ENCODE measurements around the gene IFT57. TPM values are rescaled to one million over a fixed set of nuclear protein-coding genes. Genes with fewer than 3 reads are reported as not detected.

The IFT57 gene
- total RNA-seq, 1 experiment from 2014 or later = 40.5 TPM

GRCh38 chr3:108234387-108234957 lies 12.2 kb upstream of the IFT57 start:
- H3K27ac ChIP-seq = no peak overlapping the region

GRCh38 chr3:108228286-108228685 lies 6.1 kb upstream of the IFT57 start:
- H3K27me3 ChIP-seq (replicated peaks) = no peaks in the 10 kb centered on the region
- H3K4me3 ChIP-seq = no peak overlapping the region
- no peaks in the 10 kb centered on the region for H3K9me3 ChIP-seq (replicated peaks)
- 0 out of 2 replicates have a peak, but pooled peaks cover 3% of the 10 kb centered on the region for H3K4me1 ChIP-seq (replicated peaks)
- no peak for DNase-seq (ENCODE audit: low read depth in 1 of 2, low spot score in 2 of 2)
- H3K27ac ChIP-seq = no peak overlapping the region
- H3K36me3 ChIP-seq = no peaks in the 10 kb centered on the region

More at GRCh38 chr3:108234387-108234957, 12.2 kb upstream of the IFT57 start:
- no peaks in the 10 kb centered on the region for H3K27me3 ChIP-seq (replicated peaks)
- H3K9me3 ChIP-seq (replicated peaks) = no peaks in the 10 kb centered on the region
- no peak for DNase-seq (ENCODE audit: low read depth in 1 of 2, low spot score in 2 of 2)
- H3K4me3 ChIP-seq = no peak overlapping the region
- no peaks in the 10 kb centered on the region for H3K4me1 ChIP-seq (replicated peaks)
- H3K36me3 ChIP-seq = no peaks in the 10 kb centered on the region

DNA sequence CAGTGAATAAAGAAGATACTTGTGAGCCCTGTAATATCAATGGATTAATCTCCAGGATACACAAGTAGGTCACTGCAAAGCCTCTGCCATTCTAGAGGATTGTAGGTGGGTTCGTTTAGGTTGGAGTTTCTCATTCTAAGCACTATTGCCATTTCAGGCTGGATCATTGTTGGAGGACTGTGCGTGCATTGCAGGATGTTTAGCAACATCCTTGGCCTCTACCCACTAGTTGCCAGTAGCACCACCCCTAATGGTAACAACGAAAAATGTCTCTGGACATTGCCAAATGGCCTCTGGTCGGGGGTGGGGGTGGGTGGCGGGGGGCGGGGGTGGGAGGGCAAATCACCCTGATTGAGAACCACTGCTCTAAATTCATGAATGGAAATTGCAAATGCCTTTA lies 4.9 kb upstream of the IFT57 start:
- H3K9me3 ChIP-seq (replicated peaks) = no peaks in the 10 kb centered on the region
- H3K36me3 ChIP-seq = no peaks in the 10 kb centered on the region
- no peak overlapping the region for H3K27ac ChIP-seq
- no peak overlapping the region for H3K4me3 ChIP-seq
- H3K27me3 ChIP-seq (replicated peaks) = no peaks in the 10 kb centered on the region
- DNase-seq (ENCODE audit: low read depth in 1 of 2, low spot score in 2 of 2) = no peak
- H3K4me1 ChIP-seq (replicated peaks) = 0 out of 2 replicates have a peak, but pooled peaks cover 3% of the 10 kb centered on the region

DNA sequence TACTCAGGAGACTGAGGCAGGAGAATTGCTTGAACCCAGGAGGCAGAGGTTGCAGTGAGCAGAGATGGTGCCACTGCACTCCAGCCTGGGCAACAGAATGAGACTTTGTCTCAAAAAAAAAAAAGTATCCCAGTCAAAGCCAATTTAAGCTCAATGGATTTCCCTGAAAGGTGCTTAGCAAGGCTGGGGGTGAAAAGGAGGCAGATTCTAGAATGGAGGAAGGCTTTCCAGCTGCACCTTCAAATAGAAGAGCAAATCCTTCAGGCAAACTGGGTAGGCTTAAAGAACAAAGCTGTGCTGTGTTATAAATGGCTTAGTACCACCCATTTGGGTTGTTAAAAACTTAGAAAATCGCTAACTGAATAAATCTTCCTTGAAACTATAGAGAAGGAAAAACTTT lies 3.0 kb upstream of the IFT57 start:
- Histone ChIP-seq H3K36me3 (no peaks in the 10 kb centered on the region), H3K4me1 (replicated peaks) (peaks cover 7% of the 10 kb centered on the region; the same call in 1 of the 2 replicates), H3K27ac (no peak overlapping the region), H3K27me3 (replicated peaks) (no peaks in the 10 kb centered on the region), H3K4me3 (no peak overlapping the region), H3K9me3 (replicated peaks) (no peaks in the 10 kb centered on the region)
- no peak for DNase-seq (ENCODE audit: low read depth in 1 of 2, low spot score in 2 of 2)

GRCh38 chr3:108223928-108224327 lies 1.7 kb upstream of the IFT57 start:
- DNase-seq (ENCODE audit: low read depth in 1 of 2, low spot score in 2 of 2) = no peak
- Histone ChIP-seq H3K36me3 (no peaks in the 10 kb centered on the region), H3K27ac (no peak overlapping the region), H3K9me3 (replicated peaks) (no peaks in the 10 kb centered on the region), H3K4me1 (replicated peaks) (peaks cover 7% of the 10 kb centered on the region; the same call in 1 of the 2 replicates), H3K27me3 (replicated peaks) (no peaks in the 10 kb centered on the region), H3K4me3 (no peak overlapping the region)

DNA sequence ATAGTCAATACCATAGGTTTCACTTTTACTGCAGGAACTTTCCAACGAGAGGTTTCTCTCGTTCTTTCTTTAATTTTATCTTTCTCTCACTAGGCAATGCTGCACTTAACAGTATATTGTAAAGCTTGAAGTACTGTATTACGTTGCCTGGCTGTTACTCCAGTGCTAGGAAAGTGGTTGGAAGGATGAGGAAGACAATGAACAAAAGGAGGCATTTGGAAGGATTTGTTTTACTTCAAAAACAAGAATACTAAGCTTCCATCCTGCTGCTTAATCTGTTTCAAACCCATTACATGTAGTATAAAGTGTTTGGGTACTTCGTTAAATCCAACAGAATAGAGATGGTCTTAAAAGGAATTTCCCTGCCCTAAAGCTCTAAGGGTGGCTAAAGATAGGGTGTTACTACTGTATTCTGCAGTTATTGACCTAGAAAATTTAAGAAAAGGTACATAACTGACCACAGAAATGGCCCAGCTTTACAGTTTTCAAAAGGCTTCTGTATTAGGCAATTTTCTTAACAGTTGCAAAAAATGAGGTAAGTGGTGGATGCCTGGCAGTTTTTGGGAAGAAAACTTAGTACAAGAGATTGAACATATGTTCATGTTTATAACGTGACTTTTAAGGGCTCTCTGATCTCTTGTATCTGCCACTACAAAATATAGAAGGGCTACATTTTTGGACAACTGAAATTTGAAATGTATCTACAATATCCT lies 785 bp upstream of the IFT57 start:
- DNase-seq (ENCODE audit: low read depth in 1 of 2, low spot score in 2 of 2) = no peak
- no peaks in the 10 kb centered on the region for H3K36me3 ChIP-seq
- H3K4me1 ChIP-seq (replicated peaks) = peaks cover 7% of the 10 kb centered on the region; the same call in 1 of the 2 replicates
- peak overlapping the region; percentile 65 for H3K4me3 ChIP-seq
- H3K9me3 ChIP-seq (replicated peaks) = no peaks in the 10 kb centered on the region
- H3K27ac ChIP-seq = peak overlapping the region; percentile 11; the same call in 1 of the 2 replicates
- no peaks in the 10 kb centered on the region for H3K27me3 ChIP-seq (replicated peaks)

DNA sequence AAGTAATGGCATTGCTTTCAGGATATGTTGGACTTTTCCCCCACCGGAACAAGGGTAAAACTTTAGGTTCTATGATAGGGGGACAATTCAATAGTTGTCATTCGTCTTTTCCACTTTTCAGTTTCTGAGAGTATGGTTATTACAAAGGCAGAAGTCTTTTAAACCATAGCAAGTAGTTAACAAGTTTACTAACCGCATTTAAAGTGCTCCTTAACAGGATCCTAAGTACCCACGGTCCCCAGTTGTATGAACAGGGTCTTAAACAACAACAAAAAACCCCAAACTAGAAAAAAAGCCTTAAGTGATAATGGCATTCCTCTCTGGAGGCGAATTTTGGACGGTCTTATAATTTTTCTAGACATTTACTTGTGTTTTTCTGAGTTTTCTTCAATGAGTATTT lies 831 bp downstream of the IFT57 start:
- peak overlapping the region; percentile 89 for H3K27ac ChIP-seq

GRCh38 chr3:108219336-108219735 lies 2.9 kb downstream of the IFT57 start:
- no peaks in the 10 kb centered on the region for H3K9me3 ChIP-seq (replicated peaks)
- no peaks in the 10 kb centered on the region for H3K27me3 ChIP-seq (replicated peaks)
- DNase-seq (ENCODE audit: low read depth in 1 of 2, low spot score in 2 of 2) = no peak
- H3K4me1 ChIP-seq (replicated peaks) = peaks cover 15% of the 10 kb centered on the region
- no peaks in the 10 kb centered on the region for H3K36me3 ChIP-seq
- H3K4me3 ChIP-seq = no peak overlapping the region
- H3K27ac ChIP-seq = no peak overlapping the region

More for the DNA sequence above, 831 bp downstream of the IFT57 start:
- no peaks in the 10 kb centered on the region for H3K9me3 ChIP-seq (replicated peaks)
- no peaks in the 10 kb centered on the region for H3K36me3 ChIP-seq
- peaks cover 10% of the 10 kb centered on the region for H3K4me1 ChIP-seq (replicated peaks)
- no peaks in the 10 kb centered on the region for H3K27me3 ChIP-seq (replicated peaks)
- DNase-seq (ENCODE audit: low read depth in 1 of 2, low spot score in 2 of 2) = no peak
- peak overlapping the region; percentile 65 for H3K4me3 ChIP-seq

DNA sequence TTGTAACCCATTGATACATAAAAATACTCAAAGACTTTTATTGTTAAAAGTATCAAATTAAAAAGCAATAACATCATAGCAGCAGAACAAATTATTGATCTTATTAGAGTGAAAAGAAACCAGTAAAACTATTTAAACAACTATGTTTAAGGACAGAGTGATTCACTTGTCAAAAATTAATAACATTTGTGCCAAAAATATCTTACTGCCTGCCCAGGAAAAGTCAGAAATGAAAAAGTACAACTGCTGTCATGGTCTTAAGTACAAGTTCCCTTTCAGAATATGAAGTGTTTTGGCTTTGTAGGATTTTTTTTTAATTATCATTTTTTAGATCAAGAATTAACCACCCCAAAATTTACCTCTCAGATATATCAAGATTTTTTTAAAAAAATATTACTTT lies 3.4 kb downstream of the IFT57 start:
- Histone ChIP-seq H3K36me3 (no peaks in the 10 kb centered on the region), H3K9me3 (replicated peaks) (no peaks in the 10 kb centered on the region), H3K4me3 (no peak overlapping the region), H3K27me3 (replicated peaks) (no peaks in the 10 kb centered on the region), H3K27ac (no peak overlapping the region), H3K4me1 (replicated peaks) (peaks cover 13% of the 10 kb centered on the region)
- DNase-seq (ENCODE audit: low read depth in 1 of 2, low spot score in 2 of 2) = no peak

- Histone ChIP-seq H3K4me3 (no peak overlapping the region), H3K9me3 (replicated peaks) (no peaks in the 10 kb centered on the region), H3K27ac (no peak overlapping the region), H3K4me1 (replicated peaks) (peaks cover 11% of the 10 kb centered on the region), H3K36me3 (no peaks in the 10 kb centered on the region), H3K27me3 (replicated peaks) (no peaks in the 10 kb centered on the region)
- peak in 1 of 2 experiments; percentile 52 for DNase-seq (ENCODE audit: low read depth in 1 of 2, low spot score in 2 of 2)
Observed at GRCh38 chr3:108215871-108216270, 6.4 kb downstream of the IFT57 start.

DNA sequence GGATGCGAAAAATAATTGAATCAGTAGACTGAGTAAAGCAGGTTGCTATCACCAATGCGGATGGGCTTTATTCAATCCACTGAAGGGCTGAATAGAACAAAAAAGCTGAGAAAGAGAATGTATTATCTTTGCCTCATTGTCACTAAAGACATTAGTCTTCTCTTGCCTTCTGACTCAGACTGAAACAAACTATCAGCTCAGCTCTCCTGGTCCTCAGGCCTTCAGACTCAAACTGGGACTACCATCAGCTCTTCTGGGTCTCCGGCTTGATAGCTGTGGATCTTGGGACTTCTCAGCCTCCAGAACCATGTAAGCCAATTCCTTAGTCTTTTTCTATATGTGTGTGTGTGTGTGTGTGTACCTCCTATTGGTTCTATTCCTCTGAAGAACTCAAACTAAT lies 12.6 kb downstream of the IFT57 start:
- Histone ChIP-seq H3K27ac (no peak overlapping the region), H3K4me1 (replicated peaks) (no peaks in the 10 kb centered on the region), H3K36me3 (peaks cover 4% of the 10 kb centered on the region; the same call in 1 of the 2 replicates), H3K27me3 (replicated peaks) (no peaks in the 10 kb centered on the region), H3K4me3 (no peak overlapping the region), H3K9me3 (replicated peaks) (no peaks in the 10 kb centered on the region)
- DNase-seq (ENCODE audit: low read depth in 1 of 2, low spot score in 2 of 2) = no peak

DNA sequence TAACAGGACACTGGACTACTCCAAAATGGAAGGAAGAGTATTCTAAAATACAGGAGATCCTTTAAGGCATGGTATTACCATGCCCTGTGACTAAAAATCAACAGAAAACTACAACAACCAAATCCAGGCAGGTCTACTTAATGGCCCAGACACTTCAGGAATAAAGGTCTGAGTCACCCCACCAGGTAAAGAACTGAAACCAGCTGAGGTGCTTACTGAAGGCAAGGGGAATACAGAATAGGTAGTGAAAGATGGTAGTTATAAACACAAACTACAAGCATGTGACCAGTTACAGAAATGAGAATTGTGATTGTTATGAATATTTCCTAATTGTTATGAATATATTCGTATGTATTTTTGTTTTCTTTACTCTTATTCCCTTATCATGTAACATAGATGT lies 13.4 kb downstream of the IFT57 start:
- DNase-seq (ENCODE audit: low read depth in 1 of 2, low spot score in 2 of 2) = no peak
- no peaks in the 10 kb centered on the region for H3K4me1 ChIP-seq (replicated peaks)
- H3K4me3 ChIP-seq = no peak overlapping the region
- no peaks in the 10 kb centered on the region for H3K27me3 ChIP-seq (replicated peaks)
- no peaks in the 10 kb centered on the region for H3K9me3 ChIP-seq (replicated peaks)
- H3K36me3 ChIP-seq = peaks cover 4% of the 10 kb centered on the region; the same call in 1 of the 2 replicates
- H3K27ac ChIP-seq = no peak overlapping the region

DNA sequence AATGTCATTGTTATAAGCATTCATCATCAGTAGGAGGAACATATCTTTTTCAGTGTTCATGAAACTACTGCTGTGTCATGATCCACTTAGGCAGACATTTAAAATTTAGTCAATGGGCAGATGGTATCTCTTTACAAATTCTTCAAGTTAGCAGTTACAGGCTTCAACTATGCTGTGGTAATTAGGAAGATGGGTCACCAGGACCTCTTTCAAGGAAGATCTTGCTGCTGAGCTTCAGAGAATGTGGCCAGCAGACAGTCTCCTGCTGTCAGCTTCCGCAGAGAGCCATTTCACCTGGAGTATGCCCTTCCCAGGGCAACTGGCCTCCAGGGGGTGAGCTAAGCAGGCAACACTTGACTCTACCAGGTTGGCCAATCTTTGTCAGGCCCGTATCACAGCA lies 19.4 kb downstream of the IFT57 start:
- Histone ChIP-seq H3K4me3 (no peak overlapping the region), H3K27ac (no peak overlapping the region)
- no peak for DNase-seq (ENCODE audit: low read depth in 1 of 2, low spot score in 2 of 2)

GRCh38 chr3:108202080-108202479 lies 20.1 kb downstream of the IFT57 start:
- no peak overlapping the region for H3K4me3 ChIP-seq
- DNase-seq (ENCODE audit: low read depth in 1 of 2, low spot score in 2 of 2) = no peak
- H3K27ac ChIP-seq = no peak overlapping the region
- H3K9me3 ChIP-seq (replicated peaks) = no peaks in the 10 kb centered on the region
- H3K27me3 ChIP-seq (replicated peaks) = no peaks in the 10 kb centered on the region
- peaks cover 4% of the 10 kb centered on the region; the same call in 1 of the 2 replicates for H3K36me3 ChIP-seq
- no peaks in the 10 kb centered on the region for H3K4me1 ChIP-seq (replicated peaks)

More for the DNA sequence above, 19.4 kb downstream of the IFT57 start:
- Histone ChIP-seq H3K27me3 (replicated peaks) (no peaks in the 10 kb centered on the region), H3K9me3 (replicated peaks) (no peaks in the 10 kb centered on the region), H3K36me3 (peaks cover 4% of the 10 kb centered on the region; the same call in 1 of the 2 replicates), H3K4me1 (replicated peaks) (no peaks in the 10 kb centered on the region)

Data from SJSA1 (cell line).